Breast epithelium (tissue), 4 donors: ENCODE data around the gene TSR1. TPM values are rescaled to one million over a fixed set of nuclear protein-coding genes. Genes with fewer than 3 reads are reported as not detected.

Experiments
- DNase-seq, 2 donors: peaks; one replicate each; pipeline ENCODE4 v3.0.0-alpha.2; 2019; ENCODE audit warnings: low spot score in 2 of 2
- H3K27ac ChIP-seq, 2 donors: fragments of 200-600 bp; sonication (generic) in 1 of 2; one replicate each; pipeline ENCODE4 v1.5.1; 2016 to 2019; ENCODE audit warnings: mild to moderate bottlenecking in 1 of 2
- H3K27me3 ChIP-seq, 2 donors: fragments of 200-600 bp; sonication (generic) in 1 of 2; one replicate each; pipeline versions ENCODE4 v1.5.1 to v1.6.0; 2017 to 2019; ENCODE audit warnings: control low read depth in 1 of 2, mild to moderate bottlenecking in 1 of 2
- H3K36me3 ChIP-seq: fragments of 200-600 bp; one replicate; pipeline ENCODE4 v1.5.1; 2019
- H3K4me1 ChIP-seq, 2 donors: fragments of 200-600 bp; sonication (generic); one replicate each; pipeline ENCODE4 v1.5.1; 2016 to 2019; ENCODE audit warnings: control low read depth in 1 of 2
- H3K4me3 ChIP-seq, 3 donors: fragments of 200-600 bp; sonication (generic); 1 replicate in 2 of 3; 2 replicates in 1 of 3; pipeline ENCODE4 v1.5.1; 2016 to 2019; ENCODE audit warnings: mild to moderate bottlenecking in 3 of 3, moderate library complexity in 2 of 3
- H3K9me3 ChIP-seq, 2 donors: fragments of 200-600 bp; sonication (generic) in 1 of 2; one replicate each; pipeline ENCODE4 v1.5.1; 2016 to 2019; ENCODE audit warnings: control low read depth in 1 of 2
- CTCF ChIP-seq, 3 donors: fragments of 450-650 bp; IDR thresholded peaks; one replicate each; pipeline ENCODE4 v1.5.1; 2016 to 2017; ENCODE audit warnings: antibody characterized with exemption in 3 of 3, mild to moderate bottlenecking in 3 of 3, moderate library complexity in 3 of 3
- POLR2A ChIP-seq: fragments of 450-650 bp; IDR thresholded peaks from one replicate; pipeline ENCODE4 v1.6.1; 2016; ENCODE audit warnings: antibody characterized with exemption, mild to moderate bottlenecking, moderate library complexity
- POLR2AphosphoS5 ChIP-seq, 3 donors: sonication (generic); formaldehyde crosslinking; IDR thresholded peaks; one replicate each; pipeline ENCODE4 v1.6.1; 2017; ENCODE audit warnings: antibody characterized with exemption in 3 of 3
- intact Hi-C: fragments of 100-400 bp; cut with DNase I; formaldehyde crosslinking; loops from one replicate; pipeline ENCODE4 v1.15.1; 2023; ENCODE audit warnings: low total_unique reads
- total RNA-seq, 3 donors: library from RNA; depleted of rRNA; stranded (reverse); fragments of >200 nt; gene quantifications; one replicate each; pipeline ENCODE4 v1.1.0, GENCODE V29; 2016

TSR1 gene
- total RNA-seq, 3 donors from 2014 or later: 28.8 to 43.6 (median 43.0) TPM

GRCh38 chr17:2337544-2338314, 1.5 kb upstream of the TSR1 start:
- Histone ChIP-seq H3K9me3 (no peaks in the 10 kb centered on the region), H3K4me1 (peaks cover 4 to 8% of the 10 kb centered on the region in 2 donors), H3K36me3 (no peaks in the 10 kb centered on the region), H3K4me3 (peak overlapping the region; percentile 94 to 99 (median 97)), H3K27ac (peak overlapping the region; percentile 93 to 96), H3K27me3 (no peaks in the 10 kb centered on the region)
- intact Hi-C loops: no loop called here
- no peak for TF ChIP-seq CTCF (IDR thresholded peaks at IDR 0.05)
- TF ChIP-seq POLR2AphosphoS5 (IDR thresholded peaks at IDR 0.05): peak in 1 of 3 donors; percentile 47
- TF ChIP-seq POLR2A: no peak
- peak; percentile 58 to 83 for DNase-seq

- H3K4me3 ChIP-seq: peak within 1 kb of the TSS; percentile 94 to 99 (median 97)
- no peak for TF ChIP-seq POLR2AphosphoS5 (IDR thresholded peaks at IDR 0.05)
- no peak for TF ChIP-seq CTCF (IDR thresholded peaks at IDR 0.05)
- TF ChIP-seq POLR2A: no peak
- intact Hi-C loops: no loop called here
- H3K27ac ChIP-seq: peak within 1 kb of the TSS; percentile 93 to 96
- peaks cover 4 to 8% of the 10 kb centered on the region in 2 donors for H3K4me1 ChIP-seq
- no peaks in the 10 kb centered on the region for H3K9me3 ChIP-seq
- DNase-seq: no peak
- H3K36me3 ChIP-seq: peaks cover under 1% of the 10 kb centered on the region
- no peaks in the 10 kb centered on the region for H3K27me3 ChIP-seq
Observed at GRCh38 chr17:2336852-2337543, 741 bp upstream of the TSR1 start, which contains the start of gene SGSM2. TSS of gene SGSM2 (plus strand) at chr17:2337501. CDS start at chr17:2337689, 188 bp downstream.

- intact Hi-C loops: no loop called here
- Histone ChIP-seq H3K9me3 (no peaks in the 10 kb centered on the region), H3K4me3 (peak overlapping the region; percentile 94 to 99 (median 97)), H3K4me1 (peaks cover 4 to 8% of the 10 kb centered on the region in 2 donors), H3K27ac (peak overlapping the region; percentile 93 to 96), H3K27me3 (no peaks in the 10 kb centered on the region), H3K36me3 (peaks cover 6% of the 10 kb centered on the region)
- TF ChIP-seq POLR2A: no peak
- no peak for TF ChIP-seq POLR2AphosphoS5 (IDR thresholded peaks at IDR 0.05)
- TF ChIP-seq CTCF (IDR thresholded peaks at IDR 0.05): no peak
- DNase-seq: no peak
Observed at GRCh38 chr17:2335726-2336214, 487 bp downstream of the TSR1 start.

GRCh38 chr17:2331303-2331702, 5.0 kb downstream of the TSR1 start:
- intact Hi-C loops: no loop called here
- Histone ChIP-seq H3K27ac (no peak overlapping the region), H3K36me3 (peaks cover 6% of the 10 kb centered on the region), H3K27me3 (no peaks in the 10 kb centered on the region), H3K4me3 (no peak overlapping the region), H3K9me3 (no peaks in the 10 kb centered on the region), H3K4me1 (peaks cover 0 to 8% of the 10 kb centered on the region in 2 donors)
- DNase-seq: no peak
- TF ChIP-seq POLR2A: no peak
- no peak for TF ChIP-seq POLR2AphosphoS5 (IDR thresholded peaks at IDR 0.05)

GRCh38 chr17:2323629-2324314, 12.5 kb downstream of the TSR1 start:
- Histone ChIP-seq H3K27me3 (no peaks in the 10 kb centered on the region), H3K9me3 (no peaks in the 10 kb centered on the region), H3K27ac (no peak overlapping the region), H3K4me3 (no peak overlapping the region), H3K36me3 (no peaks in the 10 kb centered on the region), H3K4me1 (no peaks in the 10 kb centered on the region)
- intact Hi-C loops: no loop called here
- no peak for DNase-seq
- TF ChIP-seq POLR2A: no peak
- TF ChIP-seq POLR2AphosphoS5 (IDR thresholded peaks at IDR 0.05): no peak
- TF ChIP-seq CTCF (IDR thresholded peaks at IDR 0.05): no peak
